Measurements from ENCODE around the gene FMO4. TPM values are rescaled to one million over a fixed set of nuclear protein-coding genes. Genes with fewer than 3 reads are reported as not detected.
"Not testable (repeated sequence)": the region's sequence is repeated elsewhere in the genome, so short reads cannot be mapped to it uniquely, and the experiment has no call there.

The FMO4 gene
- total and polyA plus RNA-seq, 9 of the 15 experiments (the other 6 are each of a cell fraction or from before 2014, with no cell fraction given) = 0.25 to 1.1 (median 0.54) TPM; not detected in 2

DNA sequence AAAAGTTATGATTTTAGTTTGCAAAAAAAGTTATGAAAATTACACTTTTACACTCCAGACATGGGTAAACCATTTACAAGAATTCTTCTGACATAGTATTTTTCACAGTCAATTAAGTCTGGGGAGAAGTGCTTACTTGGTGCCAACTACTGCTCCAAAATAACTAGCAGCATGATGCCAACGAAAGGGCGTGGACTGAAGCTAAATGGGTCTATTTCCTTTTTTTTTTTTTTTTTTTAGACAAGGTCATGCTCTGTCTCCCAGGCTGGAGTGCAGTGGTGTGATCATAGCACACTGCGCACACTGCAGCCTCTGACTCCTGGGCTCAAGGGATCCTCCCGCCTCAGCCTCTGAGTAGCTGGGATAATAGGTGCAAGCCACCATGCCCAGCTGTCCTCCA lies 43.2 kb downstream of the FMO4 start:
- intact Hi-C loops (cut with micrococcal nuclease) = no loop called here
- H3K79me2 ChIP-seq (ENCODE audit: control insufficient read depth, insufficient read depth, low read length) = no peaks in the 10 kb centered on the region
- H3K4me3 ChIP-seq = no peak overlapping the region
- no peaks in the 10 kb centered on the region for H3K36me3 ChIP-seq (ENCODE audit: control insufficient read depth, insufficient read depth, low read length)
- ChIA-PET CTCF (ENCODE audit: low intra/inter-chr PET ratio) (interaction anchor here (0.6 kb wide), 1 partner anchor 377 kb away, joined by 3 read pairs; no protein-coding TSS in a partner anchor), POLR2A (interaction anchor here (0.6 kb wide), 1 partner anchor 27 kb away, joined by 4 read pairs; no protein-coding TSS in a partner anchor)
- no peaks in the 10 kb centered on the region; a peak in 1 of 5 replicates for H3K27me3 ChIP-seq (ENCODE audit: control insufficient read depth in 2 of 2, insufficient read depth in 2 of 2, low read length in 2 of 2)
- H3K27ac ChIP-seq (ENCODE audit: extremely low read depth, low read depth, low read length) = no peak overlapping the region
- ATAC-seq = no peak
- no peaks in the 10 kb centered on the region for H3K9me1 ChIP-seq (ENCODE audit: control insufficient read depth, insufficient read depth, low read length)
- H3K4me1 ChIP-seq (replicated peaks in 1 of 2; ENCODE audit: control insufficient read depth in 2 of 2, insufficient read depth in 2 of 2, low read length in 2 of 2) = no peaks in the 10 kb centered on the region
- no peak overlapping the region for H3K9ac ChIP-seq (ENCODE audit: insufficient read depth in 1 of 2, low read depth in 2 of 2, low read length in 2 of 2)
- BruUV-seq (replicated peaks) = no TSS peak
- FAIRE-seq = no peak
- no peaks in the 10 kb centered on the region for H4K20me1 ChIP-seq (replicated peaks; ENCODE audit: control insufficient read depth, insufficient read depth, low read length)
- WGBS (ENCODE audit: insufficient coverage, low coverage, missing lambda C conversion rate) = 9% methylated on average over 4 of the region's 4 CpGs
- H2AFZ ChIP-seq (ENCODE audit: low read depth, low read length) = no peak overlapping the region
- TF ChIP-seq ASH1L (IDR thresholded peaks at IDR 0.05; ENCODE audit: borderline replicate concordance, low read depth, partially characterized antibody) (no peak), ZNF384 (IDR thresholded peaks at IDR 0.05; ENCODE audit: low read depth, low read length) (no peak), SIN3B (IDR thresholded peaks at IDR 0.05; ENCODE audit: low read depth) (no peak), DACH1 (IDR thresholded peaks at IDR 0.05; ENCODE audit: partially characterized antibody) (no peak), SIX5 (IDR thresholded peaks at IDR 0.05; ENCODE audit: borderline replicate concordance in 1 of 2, insufficient read depth in 1 of 2, low read depth in 1 of 2, low read length in 2 of 2) (no peak), ZNF778 (CRISPR knock-in tag; IDR thresholded peaks at IDR 0.05) (no peak)
- TF ChIP-seq, protein P1, sequence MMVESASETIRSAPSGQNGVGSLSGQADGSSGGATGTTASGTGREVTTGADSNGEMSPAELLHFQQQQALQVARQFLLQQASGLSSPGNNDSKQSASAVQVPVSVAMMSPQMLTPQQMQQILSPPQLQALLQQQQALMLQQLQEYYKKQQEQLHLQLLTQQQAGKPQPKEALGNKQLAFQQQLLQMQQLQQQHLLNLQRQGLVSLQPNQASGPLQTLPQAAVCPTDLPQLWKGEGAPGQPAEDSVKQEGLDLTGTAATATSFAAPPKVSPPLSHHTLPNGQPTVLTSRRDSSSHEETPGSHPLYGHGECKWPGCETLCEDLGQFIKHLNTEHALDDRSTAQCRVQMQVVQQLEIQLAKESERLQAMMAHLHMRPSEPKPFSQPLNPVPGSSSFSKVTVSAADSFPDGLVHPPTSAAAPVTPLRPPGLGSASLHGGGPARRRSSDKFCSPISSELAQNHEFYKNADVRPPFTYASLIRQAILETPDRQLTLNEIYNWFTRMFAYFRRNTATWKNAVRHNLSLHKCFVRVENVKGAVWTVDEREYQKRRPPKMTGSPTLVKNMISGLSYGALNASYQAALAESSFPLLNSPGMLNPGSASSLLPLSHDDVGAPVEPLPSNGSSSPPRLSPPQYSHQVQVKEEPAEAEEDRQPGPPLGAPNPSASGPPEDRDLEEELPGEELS (CRISPR knock-in tag; IDR thresholded peaks at IDR 0.05; ENCODE audit: borderline replicate concordance) = no peak
- DNase-seq (ENCODE audit: extremely low read depth in 1 of 4, low spot score in 3 of 4) = no peak
- in situ Hi-C loops (cut with MboI) = no loop called here
- H3K9me3 ChIP-seq (replicated peaks; ENCODE audit: control insufficient read depth, insufficient read depth, low read depth, low read length) = no peaks in the 10 kb centered on the region
- no peak overlapping the region for H3K4me2 ChIP-seq (ENCODE audit: insufficient read depth, low read length)

DNA sequence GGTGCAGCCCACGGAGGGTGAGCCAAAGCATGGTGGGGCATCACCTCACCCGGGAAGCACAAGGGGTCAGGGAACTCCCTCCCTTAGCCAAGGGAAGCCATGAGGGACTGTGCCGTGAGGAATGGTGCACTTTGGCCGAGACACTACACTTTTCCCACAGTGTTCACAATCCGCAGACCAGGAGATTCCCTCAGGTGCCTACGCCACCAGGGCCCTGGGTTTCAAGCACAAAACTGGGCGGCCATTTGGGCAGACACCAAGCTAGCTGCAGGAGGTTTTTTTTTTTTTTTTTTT lies 45.3 kb downstream of the FMO4 start:
- H3K4me3 ChIP-seq; in situ Hi-C loops (cut with MboI); H3K27me3 ChIP-seq (ENCODE audit: control insufficient read depth in 2 of 2, insufficient read depth in 2 of 2, low read length in 2 of 2); BruUV-seq (replicated peaks); H3K9ac ChIP-seq (ENCODE audit: insufficient read depth in 1 of 2, low read depth in 2 of 2, low read length in 2 of 2); DNase-seq (ENCODE audit: extremely low read depth in 1 of 4, low spot score in 3 of 4); H3K9me3 ChIP-seq (replicated peaks; ENCODE audit: control insufficient read depth, insufficient read depth, low read depth, low read length); FAIRE-seq; H3K9me1 ChIP-seq (ENCODE audit: control insufficient read depth, insufficient read depth, low read length); H3K4me1 ChIP-seq (replicated peaks in 1 of 2; ENCODE audit: control insufficient read depth in 2 of 2, insufficient read depth in 2 of 2, low read length in 2 of 2); H3K79me2 ChIP-seq (ENCODE audit: control insufficient read depth, insufficient read depth, low read length); ATAC-seq; H3K4me2 ChIP-seq (ENCODE audit: insufficient read depth, low read length); H2AFZ ChIP-seq (ENCODE audit: low read depth, low read length); POLR2A ChIA-PET; CTCF ChIA-PET (ENCODE audit: low intra/inter-chr PET ratio); H4K20me1 ChIP-seq (replicated peaks; ENCODE audit: control insufficient read depth, insufficient read depth, low read length); H3K36me3 ChIP-seq (ENCODE audit: control insufficient read depth, insufficient read depth, low read length); H3K27ac ChIP-seq (ENCODE audit: extremely low read depth, low read depth, low read length); intact Hi-C loops (cut with micrococcal nuclease): not testable (repeated sequence)
- under 1% methylated on average over 7 of the region's 7 CpGs for WGBS (ENCODE audit: insufficient coverage, low coverage, missing lambda C conversion rate)
